Astrocyte (in vitro differentiated cells and primary cell): ENCODE results near the gene EPN2.

Experiments used
- EZH2 ChIP-seq: IDR thresholded peaks from 2 replicates; pipeline ENCODE4 v1.6.1; 2012; ENCODE audit warnings: mild to moderate bottlenecking, low read length, inconsistent platforms; ENCODE audit not compliant: insufficient read depth
- TF ChIP-seq, protein P1 (sequence below): IDR thresholded peaks from 2 replicates; pipeline ENCODE4 v1.5.1; 2011; ENCODE audit warnings: low read depth, mild to moderate bottlenecking, inconsistent platforms, low read length, moderate library complexity; ENCODE audit not compliant: insufficient read depth

DNA sequence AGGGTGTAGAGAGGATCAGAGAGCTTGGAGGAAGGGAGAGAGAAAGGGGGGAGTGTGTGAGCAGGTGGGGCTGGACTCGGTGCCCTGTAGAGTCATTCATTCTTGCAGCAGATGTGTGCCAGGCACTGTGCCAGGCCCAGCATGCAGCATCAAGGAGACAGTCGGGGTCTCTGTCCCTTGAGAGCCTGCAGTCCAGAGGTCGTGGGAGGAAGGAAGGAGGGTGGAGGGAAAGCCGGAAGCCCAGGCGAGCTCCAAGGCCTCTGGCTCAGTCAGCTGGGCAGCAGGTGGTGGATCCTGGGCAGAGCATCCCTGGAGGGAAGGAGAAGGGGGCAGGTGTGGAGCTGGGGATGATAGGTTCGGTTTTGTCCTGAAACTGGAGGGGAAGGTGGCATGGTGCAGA lies 27.5 kb downstream of the EPN2 start:
- TF ChIP-seq, protein P1, sequence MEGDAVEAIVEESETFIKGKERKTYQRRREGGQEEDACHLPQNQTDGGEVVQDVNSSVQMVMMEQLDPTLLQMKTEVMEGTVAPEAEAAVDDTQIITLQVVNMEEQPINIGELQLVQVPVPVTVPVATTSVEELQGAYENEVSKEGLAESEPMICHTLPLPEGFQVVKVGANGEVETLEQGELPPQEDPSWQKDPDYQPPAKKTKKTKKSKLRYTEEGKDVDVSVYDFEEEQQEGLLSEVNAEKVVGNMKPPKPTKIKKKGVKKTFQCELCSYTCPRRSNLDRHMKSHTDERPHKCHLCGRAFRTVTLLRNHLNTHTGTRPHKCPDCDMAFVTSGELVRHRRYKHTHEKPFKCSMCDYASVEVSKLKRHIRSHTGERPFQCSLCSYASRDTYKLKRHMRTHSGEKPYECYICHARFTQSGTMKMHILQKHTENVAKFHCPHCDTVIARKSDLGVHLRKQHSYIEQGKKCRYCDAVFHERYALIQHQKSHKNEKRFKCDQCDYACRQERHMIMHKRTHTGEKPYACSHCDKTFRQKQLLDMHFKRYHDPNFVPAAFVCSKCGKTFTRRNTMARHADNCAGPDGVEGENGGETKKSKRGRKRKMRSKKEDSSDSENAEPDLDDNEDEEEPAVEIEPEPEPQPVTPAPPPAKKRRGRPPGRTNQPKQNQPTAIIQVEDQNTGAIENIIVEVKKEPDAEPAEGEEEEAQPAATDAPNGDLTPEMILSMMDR: no peak
- TF ChIP-seq EZH2: no peak
